ENCODE results near the gene UNC80. TPM values are rescaled to one million over a fixed set of nuclear protein-coding genes. Genes with fewer than 3 reads are reported as not detected.

Gene UNC80
- total and polyA plus RNA-seq, 3 experiments from 2014 or later: not detected

GRCh38 chr2:209817844-209818271 is 46.2 kb downstream of the UNC80 start:
- no peak overlapping the region for H3K4me3 ChIP-seq (ENCODE audit: low read length)
- H3K9me3 ChIP-seq (ENCODE audit: low read length): no peaks in the 10 kb centered on the region
- H3K9me3 Mint-ChIP-seq: no peaks in the 10 kb centered on the region
- H3K36me3 Mint-ChIP-seq: no peaks in the 10 kb centered on the region
- no peaks in the 10 kb centered on the region for H3K4me1 ChIP-seq (ENCODE audit: insufficient read depth, low read length)
- H3K36me3 ChIP-seq (ENCODE audit: insufficient read depth, low read length): no peaks in the 10 kb centered on the region
- POLR2A ChIA-PET: no interaction called here
- CTCF ChIA-PET: no interaction called here
- H3K4me1 Mint-ChIP-seq: no peaks in the 10 kb centered on the region
- H3K27me3 ChIP-seq (ENCODE audit: insufficient read depth, low read length, poor library complexity, severe bottlenecking): no peaks in the 10 kb centered on the region
- no peak overlapping the region for H3K27ac ChIP-seq (ENCODE audit: low read depth, low read length)
- DNase-seq: no peak
- no peak overlapping the region for H3K27ac Mint-ChIP-seq
- H3K4me3 Mint-ChIP-seq: no peak overlapping the region
- H3K27me3 Mint-ChIP-seq: peaks cover 0 to 8% of the 10 kb centered on the region in 2 donors

- H3K36me3 ChIP-seq (ENCODE audit: insufficient read depth, low read length): no peaks in the 10 kb centered on the region
- Mint-ChIP-seq H3K9me3 (no peaks in the 10 kb centered on the region), H3K27me3 (peaks cover 0 to 8% of the 10 kb centered on the region in 2 donors), H3K4me1 (no peaks in the 10 kb centered on the region), H3K27ac (no peak overlapping the region), H3K4me3 (no peak overlapping the region), H3K36me3 (no peaks in the 10 kb centered on the region)
- CTCF ChIA-PET: no interaction called here
- no peak for DNase-seq
- POLR2A ChIA-PET: no interaction called here
- H3K9me3 ChIP-seq (ENCODE audit: low read length): no peaks in the 10 kb centered on the region
- no peak overlapping the region for H3K4me3 ChIP-seq (ENCODE audit: low read length)
- H3K27me3 ChIP-seq (ENCODE audit: insufficient read depth, low read length, poor library complexity, severe bottlenecking): no peaks in the 10 kb centered on the region
- no peak overlapping the region for H3K27ac ChIP-seq (ENCODE audit: low read depth, low read length)
- H3K4me1 ChIP-seq (ENCODE audit: insufficient read depth, low read length): no peaks in the 10 kb centered on the region
These were observed 47.3 kb downstream of the UNC80 start for GRCh38 chr2:209818939-209819338.

GRCh38 chr2:209821806-209822205 is 50.2 kb downstream of the UNC80 start:
- POLR2A ChIA-PET: no interaction called here
- no peak overlapping the region for H3K4me3 ChIP-seq (ENCODE audit: low read length)
- no peak overlapping the region for H3K27ac ChIP-seq (ENCODE audit: low read depth, low read length)
- no peak for DNase-seq
- Mint-ChIP-seq H3K4me3 (no peak overlapping the region), H3K36me3 (no peaks in the 10 kb centered on the region), H3K9me3 (peaks cover 0 to 3% (median 0%) of the 10 kb centered on the region in 5 donors), H3K4me1 (no peaks in the 10 kb centered on the region), H3K27me3 (peaks cover 0 to 6% of the 10 kb centered on the region in 2 donors), H3K27ac (no peak overlapping the region)
- no peaks in the 10 kb centered on the region for H3K36me3 ChIP-seq (ENCODE audit: insufficient read depth, low read length)
- H3K4me1 ChIP-seq (ENCODE audit: insufficient read depth, low read length): no peaks in the 10 kb centered on the region
- H3K9me3 ChIP-seq (ENCODE audit: low read length): no peaks in the 10 kb centered on the region
- no peaks in the 10 kb centered on the region for H3K27me3 ChIP-seq (ENCODE audit: insufficient read depth, low read length, poor library complexity, severe bottlenecking)
- CTCF ChIA-PET: no interaction called here

GRCh38 chr2:209823484-209823883 is 51.9 kb downstream of the UNC80 start:
- Histone ChIP-seq H3K4me1 (ENCODE audit: insufficient read depth, low read length) (no peaks in the 10 kb centered on the region), H3K4me3 (ENCODE audit: low read length) (no peak overlapping the region), H3K27ac (ENCODE audit: low read depth, low read length) (no peak overlapping the region), H3K27me3 (ENCODE audit: insufficient read depth, low read length, poor library complexity, severe bottlenecking) (no peaks in the 10 kb centered on the region), H3K36me3 (ENCODE audit: insufficient read depth, low read length) (no peaks in the 10 kb centered on the region), H3K9me3 (ENCODE audit: low read length) (no peaks in the 10 kb centered on the region)
- POLR2A ChIA-PET: no interaction called here
- Mint-ChIP-seq H3K36me3 (no peaks in the 10 kb centered on the region), H3K27me3 (no peaks in the 10 kb centered on the region), H3K9me3 (peaks cover 0 to 3% (median 0%) of the 10 kb centered on the region in 5 donors), H3K27ac (no peak overlapping the region), H3K4me3 (no peak overlapping the region), H3K4me1 (no peaks in the 10 kb centered on the region)
- CTCF ChIA-PET: no interaction called here
- no peak for DNase-seq

- DNase-seq: no peak
- Histone ChIP-seq H3K4me1 (ENCODE audit: insufficient read depth, low read length) (no peaks in the 10 kb centered on the region), H3K9me3 (ENCODE audit: low read length) (no peaks in the 10 kb centered on the region), H3K27ac (ENCODE audit: low read depth, low read length) (no peak overlapping the region), H3K4me3 (ENCODE audit: low read length) (no peak overlapping the region), H3K36me3 (ENCODE audit: insufficient read depth, low read length) (no peaks in the 10 kb centered on the region), H3K27me3 (ENCODE audit: insufficient read depth, low read length, poor library complexity, severe bottlenecking) (no peaks in the 10 kb centered on the region)
- H3K4me1 Mint-ChIP-seq: no peaks in the 10 kb centered on the region
- H3K27ac Mint-ChIP-seq: no peak overlapping the region
- peaks cover 0 to 3% (median 0%) of the 10 kb centered on the region in 5 donors for H3K9me3 Mint-ChIP-seq
- CTCF ChIA-PET: no interaction called here
- no peak overlapping the region for H3K4me3 Mint-ChIP-seq
- no peaks in the 10 kb centered on the region for H3K27me3 Mint-ChIP-seq
- H3K36me3 Mint-ChIP-seq: no peaks in the 10 kb centered on the region
- POLR2A ChIA-PET: no interaction called here
These were observed 52.8 kb downstream of the UNC80 start for GRCh38 chr2:209824391-209824790.

- Mint-ChIP-seq H3K4me1 (no peaks in the 10 kb centered on the region), H3K27ac (no peak overlapping the region), H3K9me3 (no peaks in the 10 kb centered on the region), H3K27me3 (peaks cover 0 to 2% of the 10 kb centered on the region in 2 donors), H3K36me3 (no peaks in the 10 kb centered on the region), H3K4me3 (no peak overlapping the region)
- ChIA-PET POLR2A (no interaction called here), CTCF (no interaction called here)
- Histone ChIP-seq H3K4me1 (ENCODE audit: insufficient read depth, low read length) (no peaks in the 10 kb centered on the region), H3K27ac (ENCODE audit: low read depth, low read length) (no peak overlapping the region), H3K36me3 (ENCODE audit: insufficient read depth, low read length) (no peaks in the 10 kb centered on the region), H3K27me3 (ENCODE audit: insufficient read depth, low read length, poor library complexity, severe bottlenecking) (no peaks in the 10 kb centered on the region), H3K4me3 (ENCODE audit: low read length) (no peak overlapping the region), H3K9me3 (ENCODE audit: low read length) (no peaks in the 10 kb centered on the region)
- no peak for DNase-seq
These were observed 59.3 kb downstream of the UNC80 start for GRCh38 chr2:209830722-209831465.

GRCh38 chr2:209834767-209835166 is 63.1 kb downstream of the UNC80 start:
- ChIA-PET CTCF (no interaction called here), POLR2A (no interaction called here)

GRCh38 chr2:209840434-209840833 is 68.8 kb downstream of the UNC80 start:
- H3K4me1 Mint-ChIP-seq: no peaks in the 10 kb centered on the region
- H3K9me3 ChIP-seq (ENCODE audit: low read length): no peaks in the 10 kb centered on the region
- no peak overlapping the region for H3K27ac Mint-ChIP-seq
- peaks cover 0 to 2% of the 10 kb centered on the region in 2 donors for H3K27me3 Mint-ChIP-seq
- H3K9me3 Mint-ChIP-seq: peaks cover 0 to 4% (median 0%) of the 10 kb centered on the region in 5 donors
- no peak overlapping the region for H3K27ac ChIP-seq (ENCODE audit: low read depth, low read length)
- ChIA-PET CTCF (no interaction called here), POLR2A (no interaction called here)
- H3K4me1 ChIP-seq (ENCODE audit: insufficient read depth, low read length): no peaks in the 10 kb centered on the region
- H3K27me3 ChIP-seq (ENCODE audit: insufficient read depth, low read length, poor library complexity, severe bottlenecking): no peaks in the 10 kb centered on the region
- H3K4me3 Mint-ChIP-seq: no peak overlapping the region
- DNase-seq: no peak
- no peaks in the 10 kb centered on the region for H3K36me3 Mint-ChIP-seq
- H3K4me3 ChIP-seq (ENCODE audit: low read length): no peak overlapping the region
- H3K36me3 ChIP-seq (ENCODE audit: insufficient read depth, low read length): no peaks in the 10 kb centered on the region

More at GRCh38 chr2:209834767-209835166, 63.1 kb downstream of the UNC80 start:
- Mint-ChIP-seq H3K4me1 (no peaks in the 10 kb centered on the region), H3K27ac (no peak overlapping the region), H3K27me3 (peaks cover 0 to 2% of the 10 kb centered on the region in 2 donors), H3K36me3 (no peaks in the 10 kb centered on the region), H3K4me3 (no peak overlapping the region), H3K9me3 (no peaks in the 10 kb centered on the region)
- DNase-seq: no peak
- Histone ChIP-seq H3K9me3 (ENCODE audit: low read length) (no peaks in the 10 kb centered on the region), H3K36me3 (ENCODE audit: insufficient read depth, low read length) (no peaks in the 10 kb centered on the region), H3K27me3 (ENCODE audit: insufficient read depth, low read length, poor library complexity, severe bottlenecking) (no peaks in the 10 kb centered on the region), H3K4me1 (ENCODE audit: insufficient read depth, low read length) (no peaks in the 10 kb centered on the region), H3K27ac (ENCODE audit: low read depth, low read length) (no peak overlapping the region), H3K4me3 (ENCODE audit: low read length) (no peak overlapping the region)
